Fibroblast of villous mesenchyme (primary cell): Measurements from ENCODE around the gene PDZD7. TPM values are rescaled to one million over a fixed set of nuclear protein-coding genes. Genes with fewer than 3 reads are reported as not detected.
A peak's percentile ranks its signal among the peaks of the same experiment; 100 is the strongest.

Experiments
- DNase-seq: peaks from one replicate; pipeline ENCODE4 v3.0.0-alpha.2; 2010; ENCODE audit warnings: low read depth
- H3K4me3 ChIP-seq: 2 replicates; pipeline ENCODE4 v1.5.1; 2011; ENCODE audit warnings: low read depth, mild to moderate bottlenecking, low read length
- total RNA-seq: library from RNA; depleted of rRNA; stranded (reverse); fragments of >200 nt; gene quantifications from 2 replicates; pipeline ENCODE4 v1.2.3, GENCODE V29; 2012
- TF ChIP-seq, protein P1 (sequence below): IDR thresholded peaks from 2 replicates; pipeline ENCODE4 v1.5.1; 2012; ENCODE audit warnings: low read depth, mild to moderate bottlenecking, low read length; ENCODE audit not compliant: insufficient read depth

PDZD7 gene
- total RNA-seq, 1 donor = 1.7 TPM

DNA sequence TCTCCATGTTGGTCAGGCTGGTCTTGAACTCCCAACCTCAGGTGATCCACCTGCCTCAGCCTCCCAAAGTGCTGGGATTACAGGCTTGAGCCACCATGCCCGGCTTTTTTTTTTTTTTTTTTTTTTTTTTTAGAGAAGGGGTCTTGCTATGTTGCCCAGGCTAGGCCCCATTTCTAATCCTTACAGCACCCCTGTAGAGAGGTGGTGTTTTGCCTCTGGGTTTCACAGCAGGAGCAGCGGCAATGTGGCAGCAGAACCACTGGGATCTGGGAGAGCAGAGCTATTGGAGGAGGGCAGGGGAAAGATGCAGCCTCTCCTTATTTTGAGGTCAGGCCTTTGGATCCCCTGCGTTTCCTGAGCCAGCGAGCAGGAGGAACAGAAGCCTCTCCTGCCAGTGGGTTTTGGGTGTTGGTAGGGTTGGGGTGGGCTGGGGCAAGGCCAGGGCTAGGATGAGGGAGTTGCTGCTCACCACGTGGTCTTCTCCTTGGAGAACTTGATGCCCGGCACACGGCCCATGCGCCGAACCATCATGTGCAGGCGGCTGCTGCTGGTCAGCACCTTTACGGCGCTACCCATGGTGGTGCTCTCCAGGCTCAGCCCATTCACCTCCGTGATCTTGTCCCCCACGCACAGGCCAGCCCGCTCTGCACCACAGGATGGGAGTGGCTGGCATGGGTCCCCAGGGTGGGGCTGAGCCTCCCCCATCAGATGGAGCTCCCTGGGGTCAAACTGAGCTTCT is 7.8 kb downstream of the PDZD7 start:
- TF ChIP-seq, protein P1, sequence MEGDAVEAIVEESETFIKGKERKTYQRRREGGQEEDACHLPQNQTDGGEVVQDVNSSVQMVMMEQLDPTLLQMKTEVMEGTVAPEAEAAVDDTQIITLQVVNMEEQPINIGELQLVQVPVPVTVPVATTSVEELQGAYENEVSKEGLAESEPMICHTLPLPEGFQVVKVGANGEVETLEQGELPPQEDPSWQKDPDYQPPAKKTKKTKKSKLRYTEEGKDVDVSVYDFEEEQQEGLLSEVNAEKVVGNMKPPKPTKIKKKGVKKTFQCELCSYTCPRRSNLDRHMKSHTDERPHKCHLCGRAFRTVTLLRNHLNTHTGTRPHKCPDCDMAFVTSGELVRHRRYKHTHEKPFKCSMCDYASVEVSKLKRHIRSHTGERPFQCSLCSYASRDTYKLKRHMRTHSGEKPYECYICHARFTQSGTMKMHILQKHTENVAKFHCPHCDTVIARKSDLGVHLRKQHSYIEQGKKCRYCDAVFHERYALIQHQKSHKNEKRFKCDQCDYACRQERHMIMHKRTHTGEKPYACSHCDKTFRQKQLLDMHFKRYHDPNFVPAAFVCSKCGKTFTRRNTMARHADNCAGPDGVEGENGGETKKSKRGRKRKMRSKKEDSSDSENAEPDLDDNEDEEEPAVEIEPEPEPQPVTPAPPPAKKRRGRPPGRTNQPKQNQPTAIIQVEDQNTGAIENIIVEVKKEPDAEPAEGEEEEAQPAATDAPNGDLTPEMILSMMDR = no peak
- H3K4me3 ChIP-seq = no peak overlapping the region
- DNase-seq = no peak

DNA sequence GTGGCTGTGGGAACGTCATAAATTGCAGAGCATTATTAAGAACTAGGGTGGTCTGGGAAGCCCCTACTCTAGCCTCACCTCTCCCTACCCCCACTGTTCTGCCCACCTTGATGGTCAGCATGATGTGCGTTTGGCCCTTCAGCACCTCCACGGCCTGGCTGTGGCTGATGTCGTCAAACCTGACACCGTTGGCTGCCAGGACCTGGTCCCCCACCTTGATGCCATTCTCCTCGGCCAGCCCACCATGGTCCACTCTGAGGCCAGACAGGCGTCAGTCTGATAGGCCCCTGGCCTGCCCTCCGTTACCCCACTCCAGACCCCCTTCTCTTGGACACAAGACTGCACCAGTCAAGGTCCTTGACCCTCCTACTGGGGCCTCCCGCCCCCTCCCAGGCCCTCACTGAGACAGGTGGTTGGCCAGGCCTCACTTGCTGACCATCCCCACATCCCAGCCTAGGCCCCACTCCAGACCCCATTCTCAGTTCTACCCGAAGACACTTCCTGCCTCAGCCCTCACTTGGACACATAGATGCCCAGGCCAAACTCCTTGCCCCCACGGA is 9.2 kb downstream of the PDZD7 start:
- no peak overlapping the region for H3K4me3 ChIP-seq
- no peak for DNase-seq
- TF ChIP-seq, protein P1 = no peak

DNA sequence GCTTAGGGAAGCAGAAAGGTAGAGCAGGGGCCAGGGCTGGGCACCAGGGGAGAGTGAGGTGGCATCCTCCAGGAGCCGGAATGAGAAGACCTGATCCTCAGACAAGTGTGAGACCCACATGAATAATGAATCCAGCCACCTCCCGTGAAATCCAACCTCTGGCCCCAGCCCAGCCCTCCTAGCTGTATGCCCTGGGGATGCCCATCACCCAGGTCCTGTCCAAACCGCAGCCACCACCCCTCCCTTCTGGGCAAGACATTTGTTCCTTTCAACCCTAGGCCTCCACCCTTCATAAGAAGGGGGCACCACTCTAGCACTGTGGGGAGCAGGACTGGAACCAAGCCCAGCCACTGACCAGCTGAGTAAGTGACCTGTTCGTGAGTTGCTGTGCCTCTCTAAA is 9.7 kb downstream of the PDZD7 start:
- no peak overlapping the region for H3K4me3 ChIP-seq
- TF ChIP-seq, protein P1 = no peak
- DNase-seq = no peak

DNA sequence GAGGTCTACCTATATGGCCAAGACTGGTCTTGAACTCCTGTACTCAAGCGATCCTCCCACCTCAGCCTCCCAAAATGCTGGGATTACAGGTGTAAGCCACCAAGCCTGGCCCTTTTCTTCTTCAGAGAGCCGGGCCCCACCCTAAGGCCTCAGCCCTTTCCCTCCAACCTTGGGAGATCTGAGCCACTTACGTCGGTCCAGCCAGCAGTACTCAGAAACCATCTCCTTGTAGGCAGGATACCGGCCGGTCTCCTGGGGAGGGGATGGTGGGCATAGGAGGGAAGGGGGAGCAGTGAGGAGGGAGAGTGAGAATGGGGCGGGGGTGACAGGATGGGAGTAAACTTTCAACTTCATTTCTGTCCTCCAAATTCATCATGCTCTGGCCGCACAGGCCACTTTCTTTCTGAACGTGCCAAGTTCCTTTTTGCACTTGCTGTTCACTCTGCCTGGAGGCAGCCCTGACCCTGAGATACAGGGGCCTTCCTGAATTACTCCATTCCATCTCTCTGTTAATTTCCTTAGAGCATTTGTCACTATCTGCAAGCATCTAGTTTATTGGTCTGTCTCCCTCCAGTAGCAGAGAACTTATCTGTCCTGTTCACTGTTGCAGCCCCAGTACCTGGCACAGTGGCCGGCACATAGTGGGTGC is 10.4 kb downstream of the PDZD7 start:
- DNase-seq = no peak
- H3K4me3 ChIP-seq = no peak overlapping the region
- TF ChIP-seq, protein P1 = no peak

DNA sequence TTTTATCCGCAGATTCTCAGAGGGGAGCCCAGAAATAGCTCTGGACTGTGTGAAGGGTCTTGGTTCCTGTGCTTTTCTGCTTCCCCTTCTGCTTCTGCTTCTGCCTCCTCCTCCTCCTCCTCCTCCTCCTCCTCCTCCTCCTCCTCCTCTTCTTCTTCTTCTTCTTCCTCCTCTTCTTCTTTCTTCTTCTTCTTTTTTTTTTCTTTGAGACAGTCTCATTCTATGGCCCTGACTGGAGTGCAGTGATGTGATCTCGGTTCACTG is 11.6 kb downstream of the PDZD7 start:
- no peak overlapping the region for H3K4me3 ChIP-seq
- no peak for DNase-seq
- TF ChIP-seq, protein P1 = no peak

DNA sequence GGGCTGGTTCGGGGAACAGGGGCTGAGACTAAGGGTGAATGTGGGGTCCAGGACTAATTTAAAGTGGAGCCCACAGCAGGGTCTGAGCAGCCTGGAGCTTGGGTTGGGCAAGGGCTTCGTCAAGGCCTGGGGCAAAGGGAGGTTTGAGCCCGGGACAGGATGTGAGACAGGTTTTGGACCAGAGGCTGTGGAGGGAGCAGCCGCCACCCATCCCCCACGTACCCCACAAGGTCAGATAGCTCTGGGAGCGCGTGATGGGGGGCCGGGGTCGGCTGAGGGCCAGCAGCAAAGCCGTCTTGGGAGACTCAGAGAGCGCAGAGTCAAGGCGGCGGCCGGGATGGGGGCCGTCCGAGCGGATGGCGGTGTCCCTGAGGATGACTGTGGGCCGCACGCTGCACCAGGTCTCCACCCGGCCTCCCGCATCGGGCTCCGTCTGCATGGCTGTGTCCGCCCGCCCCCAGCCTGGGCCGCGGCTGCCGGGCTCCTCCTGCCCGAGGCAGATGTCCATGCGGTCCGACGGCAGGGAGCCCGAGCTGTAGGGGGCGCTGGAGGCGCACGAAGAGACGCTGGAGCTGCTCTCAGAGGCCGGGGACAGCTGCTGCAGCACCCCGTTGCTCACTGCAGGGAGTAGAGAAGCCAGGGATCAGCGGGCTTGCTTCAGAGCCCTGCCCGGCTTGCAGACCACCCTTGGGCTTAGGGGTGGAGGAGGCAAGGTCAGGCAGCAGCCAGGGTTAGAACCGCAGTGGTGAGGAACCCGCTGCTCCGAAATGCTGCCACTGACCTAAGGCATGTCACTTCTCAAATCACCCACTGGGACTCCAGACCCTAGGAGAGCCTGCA is 12.1 kb downstream of the PDZD7 start:
- TF ChIP-seq, protein P1 = peak; percentile 78
- DNase-seq = peak; percentile 77
- no peak overlapping the region for H3K4me3 ChIP-seq
